Measurements from ENCODE around the gene CMTM8. TPM values are rescaled to one million over a fixed set of nuclear protein-coding genes. Genes with fewer than 3 reads are reported as not detected.

CMTM8 gene
- total and polyA plus RNA-seq, 11 donors = 1.7 to 12.1 (median 3.6) TPM

GRCh38 chr3:32399030-32399620 lies 160.6 kb downstream of the CMTM8 start:
- DNase-seq (no peak), ATAC-seq (no peak)
- Histone ChIP-seq H3K4me3 (no peak overlapping the region), H3K27ac (peak overlapping the region in 7 of 12 donors; percentile 4 to 82 (median 60)), H3K4me1 (peaks cover 0 to 89% (median 27%) of the 10 kb centered on the region in 12 donors), H3K9me3 (no peaks in the 10 kb centered on the region), H3K36me3 (no peaks in the 10 kb centered on the region), H3K27me3 (no peaks in the 10 kb centered on the region)
- 23 to 62% (median 54%) methylated on average over 2 of the region's 2 CpGs for WGBS, 4 donors
- intact Hi-C loops (cut with DNase I) = loop anchor here in 6 of 10 donors (2.0 to 10.0 kb wide), 5 partner anchors 24 to 224 kb away; no protein-coding TSS in a partner anchor
- TF ChIP-seq POLR2A (IDR thresholded peaks at IDR 0.05) = no peak
- TF ChIP-seq, protein P1, sequence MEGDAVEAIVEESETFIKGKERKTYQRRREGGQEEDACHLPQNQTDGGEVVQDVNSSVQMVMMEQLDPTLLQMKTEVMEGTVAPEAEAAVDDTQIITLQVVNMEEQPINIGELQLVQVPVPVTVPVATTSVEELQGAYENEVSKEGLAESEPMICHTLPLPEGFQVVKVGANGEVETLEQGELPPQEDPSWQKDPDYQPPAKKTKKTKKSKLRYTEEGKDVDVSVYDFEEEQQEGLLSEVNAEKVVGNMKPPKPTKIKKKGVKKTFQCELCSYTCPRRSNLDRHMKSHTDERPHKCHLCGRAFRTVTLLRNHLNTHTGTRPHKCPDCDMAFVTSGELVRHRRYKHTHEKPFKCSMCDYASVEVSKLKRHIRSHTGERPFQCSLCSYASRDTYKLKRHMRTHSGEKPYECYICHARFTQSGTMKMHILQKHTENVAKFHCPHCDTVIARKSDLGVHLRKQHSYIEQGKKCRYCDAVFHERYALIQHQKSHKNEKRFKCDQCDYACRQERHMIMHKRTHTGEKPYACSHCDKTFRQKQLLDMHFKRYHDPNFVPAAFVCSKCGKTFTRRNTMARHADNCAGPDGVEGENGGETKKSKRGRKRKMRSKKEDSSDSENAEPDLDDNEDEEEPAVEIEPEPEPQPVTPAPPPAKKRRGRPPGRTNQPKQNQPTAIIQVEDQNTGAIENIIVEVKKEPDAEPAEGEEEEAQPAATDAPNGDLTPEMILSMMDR (IDR thresholded peaks at IDR 0.05) = peak; percentile 36 to 74 (median 64)

GRCh38 chr3:32401126-32401525 lies 162.6 kb downstream of the CMTM8 start:
- Histone ChIP-seq H3K27me3 (no peaks in the 10 kb centered on the region), H3K9me3 (no peaks in the 10 kb centered on the region), H3K4me3 (peak overlapping the region in 11 of 12 donors; percentile 35 to 61 (median 51)), H3K4me1 (peaks cover 0 to 94% (median 27%) of the 10 kb centered on the region in 12 donors), H3K36me3 (no peaks in the 10 kb centered on the region), H3K27ac (peak overlapping the region; percentile 70 to 97 (median 86))
- ATAC-seq (peak in 1 of 4 donors; percentile 1), DNase-seq (no peak)
- intact Hi-C loops (cut with DNase I) = loop anchor here in 2 of 10 donors (5.0 to 10.0 kb wide), 3 partner anchors 64 to 224 kb away; no protein-coding TSS in a partner anchor
- TF ChIP-seq, protein P1 (IDR thresholded peaks at IDR 0.05) = no peak
- TF ChIP-seq POLR2A (IDR thresholded peaks at IDR 0.05) = no peak
- WGBS, 4 donors = 7 to 12% (median 10%) methylated on average over 11 of the region's 11 CpGs

GRCh38 chr3:32401556-32402081 lies 163.1 kb downstream of the CMTM8 start:
- intact Hi-C loops (cut with DNase I) = loop anchor here in 2 of 10 donors (5.0 to 10.0 kb wide), 3 partner anchors 63 to 224 kb away; no protein-coding TSS in a partner anchor
- ATAC-seq = peak; percentile 70 to 94 (median 90)

More at GRCh38 chr3:32401556-32402081, 163.1 kb downstream of the CMTM8 start:
- Histone ChIP-seq H3K9me3 (no peaks in the 10 kb centered on the region), H3K4me1 (peaks cover 0 to 93% (median 27%) of the 10 kb centered on the region in 12 donors), H3K36me3 (no peaks in the 10 kb centered on the region), H3K27me3 (no peaks in the 10 kb centered on the region), H3K4me3 (peak overlapping the region; percentile 2 to 61 (median 50)), H3K27ac (peak overlapping the region; percentile 70 to 97 (median 86))
- peak; percentile 85 to 94 (median 86) for DNase-seq
- WGBS, 4 donors = 1 to 3% (median 2%) methylated on average over 27 to 41 of the region's 41 CpGs
- TF ChIP-seq POLR2A (IDR thresholded peaks at IDR 0.05) = peak in 1 of 2 donors; percentile 25
- TF ChIP-seq, protein P1 (IDR thresholded peaks at IDR 0.05) = no peak
